HepG2 (cell line): ENCODE results near the gene GFER. TPM values are rescaled to one million over a fixed set of nuclear protein-coding genes. Genes with fewer than 3 reads are reported as not detected.
A peak's percentile ranks its signal among the peaks of the same experiment; 100 is the strongest.

ENCODE experiments used
- BHLHE40 ChIP-seq: IDR thresholded peaks from 2 replicates; pipeline ENCODE4 v1.6.1; 2011; ENCODE audit warnings: low read length, improper control_type of control experiment
- ETV5 ChIP-seq: IDR thresholded peaks from 2 replicates; pipeline ENCODE4 v1.6.1; 2018; ENCODE audit warnings: missing biosample characterization, missing genetic modification reagents, inconsistent platforms, borderline replicate concordance
- FOSL1 ChIP-seq: sonication (generic); formaldehyde crosslinking; IDR thresholded peaks from 2 replicates; pipeline ENCODE4 v1.9.0; 2021; ENCODE audit warnings: missing genetic modification reagents, borderline replicate concordance
- GABPB1 ChIP-seq: IDR thresholded peaks from 2 replicates; pipeline ENCODE4 v1.6.1; 2016; ENCODE audit warnings: mild to moderate bottlenecking, missing genetic modification reagents, moderate library complexity, missing compliant biosample characterization
- HMG20B ChIP-seq: conservative IDR thresholded peaks from 2 replicates; pipeline ENCODE4 v1.6.1; 2016; ENCODE audit warnings: missing genetic modification reagents, missing compliant biosample characterization
- HMGXB4 ChIP-seq, 2 experiments: sonication (generic) in 1 of 2; formaldehyde crosslinking in 1 of 2; IDR thresholded peaks; 2 replicates each; pipeline versions ENCODE4 v1.4.0 to v1.6.1; 2018 to 2020; ENCODE audit warnings: missing genetic modification reagents in 2 of 2, borderline replicate concordance in 1 of 2, low read depth in 1 of 2, mild to moderate bottlenecking in 1 of 2, missing biosample characterization in 1 of 2
- MAFF ChIP-seq: IDR thresholded peaks from 2 replicates; pipeline ENCODE4 v1.6.1; 2011; ENCODE audit warnings: low read depth, low read length, improper control_type of control experiment
- MIER2 ChIP-seq: IDR thresholded peaks from 2 replicates; pipeline ENCODE4 v1.6.1; 2016; ENCODE audit warnings: missing biosample characterization, missing genetic modification reagents
- MLX ChIP-seq: IDR thresholded peaks from 2 replicates; pipeline ENCODE4 v1.6.1; 2016
- NFRKB ChIP-seq: fragments of 450-650 bp; IDR thresholded peaks from 2 replicates; pipeline ENCODE4 v1.6.1; 2017
- PBX2 ChIP-seq: IDR thresholded peaks from 2 replicates; pipeline ENCODE4 v1.6.1; 2016; ENCODE audit warnings: control low read depth
- RAD51 ChIP-seq: fragments of 450-650 bp; IDR thresholded peaks from 2 replicates; pipeline ENCODE4 v1.6.1; 2016; ENCODE audit warnings: borderline replicate concordance
- SP140L ChIP-seq: sonication (generic); formaldehyde crosslinking; IDR thresholded peaks from 2 replicates; pipeline ENCODE4 v1.4.0; 2020; ENCODE audit warnings: missing genetic modification reagents, borderline replicate concordance
- TBX2 ChIP-seq: sonication (generic); formaldehyde crosslinking; IDR thresholded peaks from 2 replicates; pipeline ENCODE4 v1.5.0; 2020; ENCODE audit warnings: missing genetic modification reagents, mild to moderate bottlenecking, borderline replicate concordance
- TBX3 ChIP-seq: fragments of 450-650 bp; IDR thresholded peaks from 2 replicates; pipeline ENCODE4 v1.6.1; 2017; ENCODE audit warnings: antibody characterized with exemption, mild to moderate bottlenecking, inconsistent platforms, borderline replicate concordance
- TFDP1 ChIP-seq: IDR thresholded peaks from 2 replicates; pipeline ENCODE4 v1.6.1; 2016; ENCODE audit warnings: missing compliant biosample characterization, missing genetic modification reagents, borderline replicate concordance
- THYN1 ChIP-seq: sonication (generic); formaldehyde crosslinking; IDR thresholded peaks from 2 replicates; pipeline ENCODE4 v1.8.1; 2023; ENCODE audit warnings: low read depth, mild to moderate bottlenecking, moderate library complexity, missing genetic modification reagents, borderline replicate concordance
- TOPORS ChIP-seq: sonication (generic); formaldehyde crosslinking; IDR thresholded peaks from 2 replicates; pipeline ENCODE4 v1.8.0; 2023; ENCODE audit warnings: mild to moderate bottlenecking, missing genetic modification reagents
- WIZ ChIP-seq: sonication (generic); formaldehyde crosslinking; IDR thresholded peaks from 2 replicates; pipeline ENCODE4 v1.5.1; 2020; ENCODE audit warnings: mild to moderate bottlenecking, missing genetic modification reagents
- ZBTB3 ChIP-seq: sonication (generic); formaldehyde crosslinking; IDR thresholded peaks from 2 replicates; pipeline ENCODE4 v1.4.0; 2020; ENCODE audit warnings: low read depth, mild to moderate bottlenecking, moderate library complexity, missing genetic modification reagents, borderline replicate concordance
- ZNF10 ChIP-seq: sonication (generic); formaldehyde crosslinking; IDR thresholded peaks from 2 replicates; pipeline ENCODE4 v1.4.0; 2020; ENCODE audit warnings: mild to moderate bottlenecking, low read depth, missing genetic modification reagents, borderline replicate concordance
- ZNF605 ChIP-seq: sonication (generic); formaldehyde crosslinking; IDR thresholded peaks from 2 replicates; pipeline ENCODE4 v1.8.0; 2022; ENCODE audit warnings: mild to moderate bottlenecking, missing genetic modification reagents
- ZNF639 ChIP-seq: conservative IDR thresholded peaks from 2 replicates; pipeline ENCODE4 v1.6.1; 2018; ENCODE audit warnings: missing genetic modification reagents
- ZNF83 ChIP-seq: sonication (generic); formaldehyde crosslinking; IDR thresholded peaks from 2 replicates; pipeline ENCODE4 v1.4.0; 2020; ENCODE audit warnings: missing genetic modification reagents, mild to moderate bottlenecking, borderline replicate concordance
- polyA plus RNA-seq, 8 experiments: library from polyadenylated mRNA; depleted of rRNA in 3 of 8; stranded (reverse) in 7 of 8; unstranded in 1 of 8; fragments of >200 nt; fragmentation: Illumina TruSeq in 4 of 8; extraction: Trizol in 4 of 8; gene quantifications; 2 replicates each; pipeline versions ENCODE4 v1.2.1 to v1.2.3, GENCODE V29; 2011 to 2016; ENCODE audit warnings: low read depth in 4 of 8, missing spikeins in 1 of 8, mixed read lengths in 1 of 8; ENCODE audit not compliant: insufficient read depth in 1 of 8
- total RNA-seq, 5 experiments: library from RNA; depleted of rRNA; stranded (reverse); fragments of >200 nt; fragmentation: Illumina TruSeq; extraction: Trizol; gene quantifications; 2 replicates each; pipeline ENCODE4 v1.2.3, GENCODE V29; 2016; ENCODE audit warnings: low read depth in 1 of 5

Gene GFER
- total and polyA plus RNA-seq, 2 of the 13 experiments (the other 11 are each of a cell fraction or from before 2014, with no cell fraction given), result 28.6 to 71.7 TPM

- TF ChIP-seq MAFF (no peak), ZNF639 (0 out of 2 replicates have a peak, but pooled peaks have one; percentile 75), BHLHE40 (peak; percentile 53), RAD51 (no peak), ETV5 (CRISPR knock-in tag) (peak; percentile 5; the same call in 1 of the 2 replicates), ZNF83 (CRISPR knock-in tag) (no peak), GABPB1 (CRISPR knock-in tag) (peak; percentile 74), TBX2 (CRISPR knock-in tag) (peak; percentile 86), ZNF605 (peak; percentile 81; the same call in 1 of the 2 replicates), MLX (CRISPR knock-in tag) (no peak), HMGXB4 (CRISPR knock-in tag; IDR thresholded peaks at IDR 0.05; ENCODE audit: borderline replicate concordance in 1 of 2, low read depth in 1 of 2) (peak; percentile 67 to 78; a peak in 3 of 4 replicates), NFRKB (no peak), WIZ (CRISPR knock-in tag) (no peak), MIER2 (CRISPR knock-in tag) (no peak), HMG20B (no peak), TFDP1 (CRISPR knock-in tag) (peak; percentile 16), FOSL1 (no peak), ZBTB3 (CRISPR knock-in tag) (no peak; the same call in 1 of the 2 replicates), THYN1 (CRISPR knock-in tag) (no peak), TOPORS (CRISPR knock-in tag) (0 out of 2 replicates have a peak, but pooled peaks have one; percentile 32), PBX2 (CRISPR knock-in tag) (no peak), ZNF10 (CRISPR knock-in tag) (no peak), SP140L (no peak), TBX3 (no peak)
These were observed at the start of gene GFER (continued) for GRCh38 chr16:1983544-1984346.
